Small intestine (tissue), 7 donors: ENCODE measurements around the gene SHOC2. TPM values are rescaled to one million over a fixed set of nuclear protein-coding genes. Genes with fewer than 3 reads are reported as not detected.
A peak's percentile ranks its signal among the peaks of the same experiment; 100 is the strongest.

ENCODE experiments used
- DNase-seq, 2 donors: peaks; one replicate each; pipeline versions ENCODE4 v3.0.0 to v3.0.0-alpha.2; 2013
- FAIRE-seq: peaks from 2 replicates; lab custom pipeline; 2012; peaks lifted over from hg19 to GRCh38; lab: Jason Lieb, UNC
- H3K27ac ChIP-seq, 3 donors: one replicate each; pipeline ENCODE4 v1.5.1; 2013; ENCODE audit warnings: low read length in 2 of 3, mild to moderate bottlenecking in 2 of 3, control low read depth in 1 of 3, inconsistent platforms in 1 of 3, low read depth in 1 of 3, moderate library complexity in 1 of 3
- H3K27me3 ChIP-seq, 3 donors: one replicate each; pipeline ENCODE4 v1.6.1; 2013; ENCODE audit warnings: low read length in 3 of 3, inconsistent platforms in 1 of 3; ENCODE audit not compliant: control insufficient read depth in 3 of 3, insufficient read depth in 3 of 3
- H3K36me3 ChIP-seq, 3 donors: one replicate each; pipeline ENCODE4 v1.6.1; 2013; ENCODE audit warnings: low read length in 3 of 3, inconsistent platforms in 1 of 3, low read depth in 1 of 3, mild to moderate bottlenecking in 1 of 3, moderate library complexity in 1 of 3; ENCODE audit not compliant: control insufficient read depth in 3 of 3, insufficient read depth in 2 of 3
- H3K4me1 ChIP-seq, 3 donors: one replicate each; pipeline ENCODE4 v1.6.1; 2013; ENCODE audit warnings: low read length in 2 of 3, inconsistent platforms in 1 of 3, low read depth in 1 of 3, mild to moderate bottlenecking in 1 of 3, moderate library complexity in 1 of 3; ENCODE audit not compliant: control insufficient read depth in 3 of 3, insufficient read depth in 2 of 3
- H3K4me3 ChIP-seq, 3 donors: one replicate each; pipeline ENCODE4 v1.5.1; 2013; ENCODE audit warnings: low read length in 3 of 3, control low read depth in 1 of 3, inconsistent platforms in 1 of 3, low read depth in 1 of 3, mild to moderate bottlenecking in 1 of 3, moderate library complexity in 1 of 3
- H3K9me3 ChIP-seq, 2 donors: one replicate each; pipeline ENCODE4 v1.6.1; 2013; ENCODE audit warnings: low read depth in 1 of 2, low read length in 1 of 2; ENCODE audit not compliant: control insufficient read depth in 2 of 2, insufficient read depth in 1 of 2
- WGBS, 3 donors: extraction: QIAGEN DNeasy Blood & Tissue Kit; methylation state at CpG; one replicate each; pipeline ENCODE4 v1.1.7; 2013; 5-methylcytosine and 5-hydroxymethylcytosine counted together
- polyA plus RNA-seq, 4 donors: library from polyadenylated mRNA; stranded (reverse) in 3 of 4; unstranded in 1 of 4; fragments of 200-250 nt in 3 of 4; fragments of 120-200 nt in 1 of 4; gene quantifications; one replicate each; pipeline versions ENCODE4 v1.2.1 to v1.2.3, GENCODE V29; 2013
- donor health status: healthy with polysubstance abuse.
- donor health status: control.
- donor health status: control.
- donor health status: Bipolar disorder and iron deficiency.
- donor health status: healthy.

Gene SHOC2
- polyA plus RNA-seq, 4 donors, result 17.8 to 34.5 (median 25.3) TPM

GRCh38 chr10:111007486-111007885 is 88.1 kb downstream of the SHOC2 start:
- no peak for FAIRE-seq

DNA sequence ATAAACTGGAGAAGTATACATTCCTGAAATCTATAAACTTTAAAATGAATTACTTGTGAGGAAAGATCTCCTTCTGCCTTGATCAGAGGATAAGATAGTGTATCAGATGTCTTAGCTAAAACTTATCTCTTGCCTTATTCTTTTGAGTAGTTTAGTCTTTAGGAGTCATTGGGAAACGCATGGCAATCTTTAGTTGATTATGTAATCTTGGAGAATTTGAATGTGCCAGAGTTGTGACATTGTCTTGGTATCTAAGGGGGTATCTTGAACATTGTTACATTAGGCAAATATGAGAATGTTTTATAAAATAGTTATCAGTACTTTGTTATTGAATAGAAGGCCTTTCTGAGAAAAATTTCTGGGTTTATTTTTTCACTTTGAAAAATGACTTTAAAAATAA is 95.8 kb downstream of the SHOC2 start:
- DNase-seq (no peak), FAIRE-seq (no peak)
- Histone ChIP-seq H3K9me3 (no peaks in the 10 kb centered on the region), H3K36me3 (peaks cover 0 to 4% (median 0%) of the 10 kb centered on the region in 3 donors), H3K4me3 (no peak overlapping the region), H3K27me3 (no peaks in the 10 kb centered on the region), H3K27ac (no peak overlapping the region), H3K4me1 (no peaks in the 10 kb centered on the region)
- WGBS, 3 donors, result 77 to 93% (median 90%) methylated on average over 1 of the region's 1 CpG

More at GRCh38 chr10:111007486-111007885, 88.1 kb downstream of the SHOC2 start:
- H3K27ac ChIP-seq, result no peak overlapping the region
- H3K4me1 ChIP-seq, result no peaks in the 10 kb centered on the region
- H3K4me3 ChIP-seq, result no peak overlapping the region
- H3K9me3 ChIP-seq, result no peaks in the 10 kb centered on the region
- H3K27me3 ChIP-seq, result no peaks in the 10 kb centered on the region
- H3K36me3 ChIP-seq, result peaks cover 0 to 8% (median 4%) of the 10 kb centered on the region in 3 donors
- no peak for DNase-seq
- WGBS, 3 donors, result 91 to 95% (median 95%) methylated on average over 2 of the region's 2 CpGs

GRCh38 chr10:111017098-111017497 is 97.7 kb downstream of the SHOC2 start:
- no peak overlapping the region for H3K4me3 ChIP-seq
- H3K9me3 ChIP-seq, result no peaks in the 10 kb centered on the region
- H3K27me3 ChIP-seq, result no peaks in the 10 kb centered on the region
- WGBS, 3 donors, result 52 to 74% (median 59%) methylated on average over 2 of the region's 2 CpGs
- DNase-seq (no peak), FAIRE-seq (no peak)
- H3K4me1 ChIP-seq, result no peaks in the 10 kb centered on the region
- H3K36me3 ChIP-seq, result peaks cover 0 to 4% (median 0%) of the 10 kb centered on the region in 3 donors
- H3K27ac ChIP-seq, result no peak overlapping the region

- Histone ChIP-seq H3K4me3 (no peak overlapping the region), H3K9me3 (peaks cover 0 to 5% of the 10 kb centered on the region in 2 donors), H3K4me1 (no peaks in the 10 kb centered on the region), H3K27ac (no peak overlapping the region), H3K36me3 (peaks cover 0 to 2% (median 0%) of the 10 kb centered on the region in 3 donors), H3K27me3 (no peaks in the 10 kb centered on the region)
- FAIRE-seq, result no peak
- no peak for DNase-seq
These were observed 98.6 kb downstream of the SHOC2 start for GRCh38 chr10:111018021-111018420.

DNA sequence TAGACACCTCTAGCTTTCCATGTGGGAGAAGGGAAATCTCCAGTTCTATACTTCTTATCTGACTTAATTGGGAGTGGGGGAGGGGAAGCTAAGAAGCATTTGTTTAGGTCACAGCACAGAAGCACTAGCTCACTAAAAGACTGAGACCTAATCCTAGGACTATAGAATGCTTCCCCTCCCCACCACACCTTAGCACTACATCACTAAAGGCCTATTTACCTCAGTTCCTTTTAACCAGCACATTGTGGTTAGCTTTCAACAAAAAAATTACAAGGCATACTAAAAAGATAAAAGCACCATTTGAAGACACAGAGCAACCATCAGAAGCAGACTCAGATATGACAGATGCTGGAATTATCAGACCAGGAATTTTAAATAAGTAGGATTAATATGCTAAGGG is 103.7 kb downstream of the SHOC2 start:
- peaks cover 0 to 7% of the 10 kb centered on the region in 2 donors for H3K9me3 ChIP-seq
- H3K36me3 ChIP-seq, result peaks cover 0 to 2% (median 0%) of the 10 kb centered on the region in 3 donors
- H3K27ac ChIP-seq, result no peak overlapping the region
- H3K4me1 ChIP-seq, result no peaks in the 10 kb centered on the region
- DNase-seq (no peak), FAIRE-seq (no peak)
- no peaks in the 10 kb centered on the region for H3K27me3 ChIP-seq
- no peak overlapping the region for H3K4me3 ChIP-seq

GRCh38 chr10:111030042-111030750 is 110.8 kb downstream of the SHOC2 start:
- H3K4me3 ChIP-seq, result no peak overlapping the region
- no peaks in the 10 kb centered on the region for H3K27me3 ChIP-seq
- WGBS, 3 donors, result 95 to 98% (median 97%) methylated on average over 9 of the region's 9 CpGs
- peak; percentile 51 for FAIRE-seq
- H3K9me3 ChIP-seq, result peaks cover 0 to 22% of the 10 kb centered on the region in 2 donors
- no peaks in the 10 kb centered on the region for H3K36me3 ChIP-seq
- no peaks in the 10 kb centered on the region for H3K4me1 ChIP-seq
- H3K27ac ChIP-seq, result no peak overlapping the region
- DNase-seq, result peak in 1 of 2 donors; percentile 8

DNA sequence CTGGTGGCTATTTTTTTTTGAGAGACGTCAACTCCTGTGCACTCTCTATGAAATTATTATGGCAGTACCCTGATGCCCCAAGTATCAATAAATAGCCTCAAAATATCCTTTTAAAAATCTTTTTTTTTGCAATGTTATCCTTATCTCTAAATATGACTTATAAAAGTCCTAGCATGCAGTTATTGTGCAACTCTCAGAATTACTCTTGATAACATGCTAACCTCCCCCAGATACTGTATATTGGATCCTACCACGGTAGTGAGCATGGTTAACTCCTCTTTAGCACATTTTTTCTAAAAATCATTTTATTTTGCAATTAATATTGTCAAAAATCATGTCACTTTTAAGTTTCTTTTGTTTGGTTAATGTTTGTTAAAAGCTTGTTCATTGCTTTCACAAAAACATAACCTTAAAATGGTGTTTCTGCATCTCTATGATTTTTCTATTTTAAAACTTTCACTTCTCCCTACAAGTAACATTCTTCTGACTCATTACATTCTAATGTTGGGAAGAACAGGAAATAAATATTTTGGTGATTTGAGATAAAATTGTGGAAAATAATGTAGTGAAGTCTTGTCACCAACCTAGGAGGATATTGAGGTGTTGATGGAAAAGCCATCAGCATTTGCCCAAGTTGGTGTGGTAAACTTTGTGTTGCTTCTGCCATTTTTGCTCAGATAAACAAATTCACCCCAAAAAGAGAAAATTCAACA is 115.3 kb downstream of the SHOC2 start:
- no peak overlapping the region for H3K27ac ChIP-seq
- no peak for FAIRE-seq
- no peaks in the 10 kb centered on the region for H3K36me3 ChIP-seq
- H3K4me1 ChIP-seq, result no peaks in the 10 kb centered on the region
- no peak for DNase-seq
- H3K9me3 ChIP-seq, result peaks cover 0 to 27% of the 10 kb centered on the region in 2 donors
- WGBS, 3 donors, result 70 to 92% (median 73%) methylated on average over 2 of the region's 2 CpGs
- H3K27me3 ChIP-seq, result no peaks in the 10 kb centered on the region
- no peak overlapping the region for H3K4me3 ChIP-seq

DNA sequence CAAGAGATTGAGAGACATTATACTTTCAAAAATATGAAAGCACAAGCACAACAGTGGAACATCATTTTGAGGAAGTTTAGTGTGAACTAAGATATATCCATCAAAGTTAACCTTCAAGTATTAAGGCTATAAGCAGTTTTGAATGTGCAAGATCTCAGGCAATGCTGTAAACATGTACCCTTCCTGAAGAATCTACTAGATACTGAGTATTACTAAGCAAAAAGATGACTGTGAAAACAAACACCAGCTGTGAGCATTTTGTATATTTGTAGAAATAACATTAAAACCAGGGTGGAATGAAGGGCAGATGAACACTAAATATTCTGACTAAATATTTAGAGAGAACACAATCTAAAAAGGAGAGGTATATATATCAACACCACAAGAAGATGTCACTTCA is 116.1 kb downstream of the SHOC2 start:
- H3K4me1 ChIP-seq, result no peaks in the 10 kb centered on the region
- H3K27ac ChIP-seq, result no peak overlapping the region
- H3K9me3 ChIP-seq, result peaks cover 0 to 31% of the 10 kb centered on the region in 2 donors
- H3K36me3 ChIP-seq, result no peaks in the 10 kb centered on the region
- no peak overlapping the region for H3K4me3 ChIP-seq
- H3K27me3 ChIP-seq, result no peaks in the 10 kb centered on the region
- no peak for DNase-seq
- no peak for FAIRE-seq
